GM12878 (cell line): ENCODE data around the gene CDC14B. TPM values are rescaled to one million over a fixed set of nuclear protein-coding genes. Genes with fewer than 3 reads are reported as not detected.

ENCODE experiments used
- ATAC-seq: fragments of 200-7000 bp; cut with Tn5 transposase; 3 replicates; pipeline ENCODE4 v1.9.1; 2020; ENCODE audit warnings: mild to moderate bottlenecking, moderate library complexity
- BruUV-seq: library from RNA; stranded (reverse); fragments of 400-500 nt; replicated peaks from 2 replicates; lab custom pipeline; 2021; lab: Mats Ljungman, UMichigan
- CTCF ChIA-PET: fragments of 300-600 bp; sonication (Branson Sonifier 250); formaldehyde crosslinking; extraction: SDS; loops from one replicate; lab custom pipeline; 2021; ENCODE audit warnings: inconsistent platforms; lab: Yijun Ruan, JAX
- POLR2A ChIA-PET: fragments of 350-600 bp; formaldehyde crosslinking; extraction: SDS; loops from one replicate; lab custom pipeline; 2021; ENCODE audit warnings: inconsistent platforms; lab: Charles Lee
- RAD21 ChIA-PET: fragments of 300-600 bp; sonication (Branson Sonifier 250); formaldehyde crosslinking; loops from one replicate; lab custom pipeline; 2023; ENCODE audit warnings: antibody characterized with exemption; ENCODE audit not compliant: unreplicated experiment; lab: Charles Lee
- SMC1A ChIA-PET: fragments of 300-600 bp; sonication (Branson Sonifier 250); formaldehyde crosslinking; loops from one replicate; lab custom pipeline; 2023; ENCODE audit not compliant: unreplicated experiment, uncharacterized antibody; lab: Charles Lee
- DNase-seq: peaks from one replicate; pipeline ENCODE4 v3.0.0-alpha.2; 2011; ENCODE audit warnings: low read depth, low spot score
- FAIRE-seq: peaks from 3 replicates; lab custom pipeline; 2011; peaks lifted over from hg19 to GRCh38; lab: Jason Lieb, UNC
- H2AFZ ChIP-seq: 2 replicates; pipeline ENCODE4 v1.6.0; 2011; ENCODE audit warnings: low read depth, low read length, control low read depth; ENCODE audit not compliant: control insufficient read depth
- H3K27ac ChIP-seq: 2 replicates; pipeline ENCODE4 v1.5.1; 2011; ENCODE audit warnings: control low read depth; ENCODE audit not compliant: control insufficient read depth, insufficient read depth
- H3K27me3 ChIP-seq, 2 experiments: replicated peaks in 1 of 2; 2 replicates each; pipeline versions ENCODE4 v1.6.0 to v1.6.1; 2011; ENCODE audit warnings: low read length in 1 of 2; ENCODE audit not compliant: control insufficient read depth in 2 of 2, insufficient read depth in 2 of 2
- H3K36me3 ChIP-seq, 2 experiments: 2 replicates each; pipeline ENCODE4 v1.5.1; 2011; ENCODE audit warnings: low read length in 1 of 2; ENCODE audit not compliant: control insufficient read depth in 2 of 2, insufficient read depth in 2 of 2
- H3K4me1 ChIP-seq: 2 replicates; pipeline ENCODE4 v1.6.1; 2011; ENCODE audit warnings: mild to moderate bottlenecking, low read length, moderate library complexity, mixed read lengths; ENCODE audit not compliant: control insufficient read depth, insufficient read depth
- H3K4me2 ChIP-seq: 2 replicates; pipeline ENCODE4 v1.6.0; 2011; ENCODE audit warnings: control low read depth; ENCODE audit not compliant: control insufficient read depth, insufficient read depth
- H3K4me3 ChIP-seq: fragments of 200-600 bp; sonication (generic); 2 replicates; pipeline ENCODE4 v1.5.1; 2016
- H3K79me2 ChIP-seq: 2 replicates; pipeline ENCODE4 v1.6.0; 2011; ENCODE audit warnings: low read length; ENCODE audit not compliant: control insufficient read depth, insufficient read depth
- H3K9ac ChIP-seq: 2 replicates; pipeline ENCODE4 v1.8.0; 2011; ENCODE audit warnings: low read length, control low read depth, mixed read lengths; ENCODE audit not compliant: control insufficient read depth, insufficient read depth
- H3K9me3 ChIP-seq: replicated peaks from 3 replicates; pipeline ENCODE4 v1.5.1; 2011; ENCODE audit warnings: mild to moderate bottlenecking, low read length; ENCODE audit not compliant: control insufficient read depth, insufficient read depth
- H4K20me1 ChIP-seq: 2 replicates; pipeline ENCODE4 v1.6.0; 2011; ENCODE audit not compliant: control insufficient read depth, insufficient read depth
- BACH1 ChIP-seq: fragments of 450-650 bp; IDR thresholded peaks from 2 replicates; pipeline ENCODE4 v1.6.1; 2017; ENCODE audit warnings: mild to moderate bottlenecking, borderline replicate concordance
- CHD1 ChIP-seq: IDR thresholded peaks from 2 replicates; pipeline ENCODE4 v1.6.1; 2012; ENCODE audit warnings: low read depth, low read length, improper control_type of control experiment
- CHD2 ChIP-seq: IDR thresholded peaks from 2 replicates; pipeline ENCODE4 v1.6.1; 2011; ENCODE audit warnings: low read depth, low read length, improper control_type of control experiment, borderline replicate concordance
- IKZF1 ChIP-seq: fragments of 450-650 bp; conservative IDR thresholded peaks from 2 replicates; pipeline ENCODE4 v1.6.1; 2017; ENCODE audit warnings: antibody characterized with exemption, mild to moderate bottlenecking
- NFIC ChIP-seq: IDR thresholded peaks from 2 replicates; pipeline ENCODE4 v1.6.1; 2012; ENCODE audit warnings: low read depth, mild to moderate bottlenecking, inconsistent platforms, low read length, moderate library complexity
- NFYB ChIP-seq: IDR thresholded peaks from 2 replicates; pipeline ENCODE4 v1.6.1; 2011; ENCODE audit warnings: low read depth, mild to moderate bottlenecking, low read length, improper control_type of control experiment, moderate library complexity; ENCODE audit not compliant: insufficient read depth
- NRF1 ChIP-seq: conservative IDR thresholded peaks from 2 replicates; pipeline ENCODE4 v1.6.1; 2011; ENCODE audit warnings: mild to moderate bottlenecking, low read depth, low read length, improper control_type of control experiment
- RAD21 ChIP-seq: IDR thresholded peaks from 2 replicates; pipeline ENCODE4 v1.6.1; 2011; ENCODE audit warnings: mild to moderate bottlenecking, low read depth, low read length, moderate library complexity; ENCODE audit not compliant: insufficient read depth
- RFX5 ChIP-seq: IDR thresholded peaks from 2 replicates; pipeline ENCODE4 v1.6.1; 2011; ENCODE audit warnings: low read depth, low read length, improper control_type of control experiment
- SMAD5 ChIP-seq: IDR thresholded peaks from 2 replicates; pipeline ENCODE4 v1.6.1; 2016; ENCODE audit warnings: antibody characterized with exemption, low read depth
- SREBF2 ChIP-seq: IDR thresholded peaks from 2 replicates; pipeline ENCODE4 v1.6.1; 2012; ENCODE audit warnings: mild to moderate bottlenecking, low read length
- TCF12 ChIP-seq: IDR thresholded peaks from 2 replicates; pipeline ENCODE4 v1.6.1; 2011; ENCODE audit warnings: low read depth, mild to moderate bottlenecking, low read length
- TCF3 ChIP-seq: IDR thresholded peaks from 2 replicates; pipeline ENCODE4 v1.6.1; 2012; ENCODE audit warnings: low read depth, mild to moderate bottlenecking, low read length, borderline replicate concordance; ENCODE audit not compliant: insufficient read depth
- YY1 ChIP-seq: IDR thresholded peaks from 2 replicates; pipeline ENCODE4 v1.6.1; 2011; ENCODE audit warnings: low read depth, mild to moderate bottlenecking, low read length
- ZNF24 ChIP-seq: fragments of 450-650 bp; IDR thresholded peaks from 2 replicates; pipeline ENCODE4 v1.6.1; 2017; ENCODE audit warnings: antibody characterized with exemption, mild to moderate bottlenecking
- ZZZ3 ChIP-seq: IDR thresholded peaks from 2 replicates; pipeline ENCODE4 v1.6.1; 2011; ENCODE audit warnings: low read depth; ENCODE audit not compliant: control insufficient read depth, insufficient read length
- WGBS: methylation state at CpG from one replicate; pipeline ENCODE4 v1.1.6; 2016; ENCODE audit warnings: low lambda C conversion rate; ENCODE audit not compliant: insufficient replicate concordance, insufficient coverage; ENCODE audit errors: missing lambda C conversion rate; 5-methylcytosine and 5-hydroxymethylcytosine counted together
- in situ Hi-C: fragments of 300-500 bp; cut with MboI; formaldehyde crosslinking; loops from 9 replicates; pipeline ENCODE4 v1.14.3; 2018; ENCODE audit warnings: mixed read lengths
- intact Hi-C: fragments of 100-400 bp; cut with micrococcal nuclease; formaldehyde crosslinking; loops from one replicate; pipeline ENCODE4 v1.14.2; 2022; ENCODE audit not compliant: unreplicated experiment
- polyA plus RNA-seq, 11 experiments: library from polyadenylated mRNA; depleted of rRNA in 4 of 11; unstranded in 6 of 11; stranded (reverse) in 5 of 11; fragments of >200 nt; fragmentation: Nextera tagmentation in 4 of 11; fragmentation: Illumina TruSeq in 1 of 11; extraction: Ambion mirVana in 4 of 11; extraction: Trizol in 1 of 11; gene quantifications; 1 replicate in 1 of 11; 2 replicates in 10 of 11; pipeline versions ENCODE4 v1.2.1 to v1.2.3, GENCODE V29; 2011 to 2016; ENCODE audit warnings: inconsistent platforms in 2 of 11, missing spikeins in 2 of 11, low read depth in 1 of 11
- total RNA-seq, 4 experiments: library from RNA; depleted of rRNA in 3 of 4; stranded (reverse); fragments of >200 nt in 3 of 4; fragmentation: Illumina TruSeq in 1 of 4; extraction: Trizol in 1 of 4; gene quantifications; 2 replicates each; pipeline versions ENCODE4 v1.2.1 to v1.2.3, GENCODE V29; 2013 to 2021
- TF ChIP-seq, protein P1 (sequence below): fragments of 450-650 bp; IDR thresholded peaks from 2 replicates; pipeline ENCODE4 v1.6.1; 2017; ENCODE audit warnings: borderline replicate concordance

The CDC14B gene
- total and polyA plus RNA-seq, 10 of the 15 experiments (the other 5 are each of a cell fraction or from before 2014, with no cell fraction given), result 3.7 to 11.7 (median 6.2) TPM

- ATAC-seq, result no peak
These were observed 15.7 kb downstream of the CDC14B start for GRCh38 chr9:96604004-96604319.

More at GRCh38 chr9:96604004-96604319, 15.7 kb downstream of the CDC14B start:
- SMC1A ChIA-PET, result interaction anchor here (0.7 kb wide), 1 partner anchor 37 kb away, joined by 3 read pairs; no protein-coding TSS in a partner anchor
- TF ChIP-seq, protein P1, sequence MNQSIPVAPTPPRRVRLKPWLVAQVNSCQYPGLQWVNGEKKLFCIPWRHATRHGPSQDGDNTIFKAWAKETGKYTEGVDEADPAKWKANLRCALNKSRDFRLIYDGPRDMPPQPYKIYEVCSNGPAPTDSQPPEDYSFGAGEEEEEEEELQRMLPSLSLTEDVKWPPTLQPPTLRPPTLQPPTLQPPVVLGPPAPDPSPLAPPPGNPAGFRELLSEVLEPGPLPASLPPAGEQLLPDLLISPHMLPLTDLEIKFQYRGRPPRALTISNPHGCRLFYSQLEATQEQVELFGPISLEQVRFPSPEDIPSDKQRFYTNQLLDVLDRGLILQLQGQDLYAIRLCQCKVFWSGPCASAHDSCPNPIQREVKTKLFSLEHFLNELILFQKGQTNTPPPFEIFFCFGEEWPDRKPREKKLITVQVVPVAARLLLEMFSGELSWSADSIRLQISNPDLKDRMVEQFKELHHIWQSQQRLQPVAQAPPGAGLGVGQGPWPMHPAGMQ, result no peak
- TF ChIP-seq CHD2 (no peak), NFIC (no peak), IKZF1 (no peak), TCF3 (no peak), CHD1 (no peak), NFYB (no peak), ZNF24 (no peak), BACH1 (no peak), RAD21 (no peak), NRF1 (no peak), YY1 (no peak), ZZZ3 (no peak), TCF12 (no peak), SREBF2 (no peak), SMAD5 (no peak), RFX5 (no peak)
- no peak overlapping the region for H3K4me3 ChIP-seq
- H4K20me1 ChIP-seq, result no peaks in the 10 kb centered on the region
- H3K27ac ChIP-seq, result no peak overlapping the region
- no TSS peak for BruUV-seq
- in situ Hi-C loops, result no loop called here
- H3K36me3 ChIP-seq, result no peaks in the 10 kb centered on the region
- FAIRE-seq (no peak), DNase-seq (no peak)
- no peaks in the 10 kb centered on the region for H3K9me3 ChIP-seq
- H3K27me3 ChIP-seq, result no peaks in the 10 kb centered on the region
- POLR2A ChIA-PET, result no interaction called here
- H2AFZ ChIP-seq, result no peak overlapping the region
- CTCF ChIA-PET, result no interaction called here
- WGBS, result 22% methylated on average over 3 of the region's 3 CpGs
- intact Hi-C loops, result no loop called here
- no peaks in the 10 kb centered on the region for H3K4me1 ChIP-seq
- no peaks in the 10 kb centered on the region for H3K79me2 ChIP-seq
- no peak overlapping the region for H3K4me2 ChIP-seq
- RAD21 ChIA-PET, result no interaction called here
- H3K9ac ChIP-seq, result no peak overlapping the region
